NCI-H1092 (cell line): ENCODE data around the gene PPP2R3A.

Experiments
- DNase-seq: peaks from one replicate; lab custom pipeline; 2025; lab: John Stamatoyannopoulos, UW

Gene PPP2R3A

DNA sequence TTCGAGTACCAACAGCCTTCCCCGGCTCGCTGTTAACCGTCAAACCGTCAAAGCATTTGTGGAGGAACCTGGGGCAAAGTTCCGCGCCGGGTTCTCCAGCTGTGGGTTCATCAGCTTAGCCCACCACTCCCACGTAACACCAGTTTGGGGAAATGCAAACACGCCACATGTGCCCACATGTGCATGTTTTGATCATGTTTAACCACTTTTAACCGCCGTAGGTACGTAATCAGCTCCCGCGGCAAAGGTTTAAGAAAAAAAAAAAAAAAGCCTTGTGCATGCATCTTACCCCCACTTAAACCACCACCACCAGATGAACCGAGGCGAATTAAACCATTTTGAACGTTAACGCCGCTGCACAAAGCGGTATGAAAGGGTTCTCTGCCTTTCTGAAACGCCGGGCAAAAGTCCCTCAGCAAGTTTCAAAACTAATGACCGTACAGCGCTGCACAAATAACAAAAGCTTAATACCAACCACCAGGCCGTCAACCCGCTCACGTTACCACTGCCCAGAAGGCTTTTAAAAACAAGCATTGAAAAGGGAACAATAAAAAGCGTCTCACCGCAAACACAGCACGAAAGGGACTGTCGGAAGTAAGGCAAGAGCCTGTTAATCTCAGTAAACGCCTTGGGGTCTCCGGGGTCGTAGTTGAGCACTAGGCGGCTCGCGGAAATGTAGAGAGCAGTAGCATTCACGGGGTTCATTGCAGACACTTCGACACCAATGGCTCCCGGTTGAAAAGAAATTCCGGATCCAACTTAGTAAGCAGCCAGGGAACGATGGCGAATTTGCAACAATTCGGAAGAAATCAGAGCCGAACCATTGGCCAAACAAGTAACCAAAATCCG, 229.1 kb downstream of the PPP2R3A start:
- DNase-seq, result no peak

- peak; percentile 56 for DNase-seq
These were observed 229.9 kb downstream of the PPP2R3A start for GRCh38 chr3:136195258-136196063.

DNA sequence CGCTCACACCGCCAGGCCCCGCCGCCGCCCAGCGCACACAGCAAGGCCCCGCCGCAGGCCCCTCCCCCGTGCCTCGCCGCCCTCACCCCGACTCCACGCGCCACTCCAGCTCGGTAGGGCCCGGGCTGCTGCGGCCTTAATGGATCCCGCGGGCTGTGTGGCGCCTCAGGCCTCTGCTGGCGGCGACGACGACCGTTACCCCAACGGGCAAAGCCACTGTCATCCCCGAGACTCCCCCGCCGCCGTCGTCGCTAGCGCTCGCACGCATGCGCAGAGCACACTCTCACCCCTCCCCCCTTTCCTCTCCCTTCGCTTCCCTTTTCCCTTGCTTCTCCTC, 230.5 kb downstream of the PPP2R3A start, which contains the start of gene MSL2:
Gene MSL2 (minus strand): TSS at position 272 of the 337 bp plus-strand sequence. CDS start 1,222 bp downstream, outside the sequence.
- no peak for DNase-seq

DNA sequence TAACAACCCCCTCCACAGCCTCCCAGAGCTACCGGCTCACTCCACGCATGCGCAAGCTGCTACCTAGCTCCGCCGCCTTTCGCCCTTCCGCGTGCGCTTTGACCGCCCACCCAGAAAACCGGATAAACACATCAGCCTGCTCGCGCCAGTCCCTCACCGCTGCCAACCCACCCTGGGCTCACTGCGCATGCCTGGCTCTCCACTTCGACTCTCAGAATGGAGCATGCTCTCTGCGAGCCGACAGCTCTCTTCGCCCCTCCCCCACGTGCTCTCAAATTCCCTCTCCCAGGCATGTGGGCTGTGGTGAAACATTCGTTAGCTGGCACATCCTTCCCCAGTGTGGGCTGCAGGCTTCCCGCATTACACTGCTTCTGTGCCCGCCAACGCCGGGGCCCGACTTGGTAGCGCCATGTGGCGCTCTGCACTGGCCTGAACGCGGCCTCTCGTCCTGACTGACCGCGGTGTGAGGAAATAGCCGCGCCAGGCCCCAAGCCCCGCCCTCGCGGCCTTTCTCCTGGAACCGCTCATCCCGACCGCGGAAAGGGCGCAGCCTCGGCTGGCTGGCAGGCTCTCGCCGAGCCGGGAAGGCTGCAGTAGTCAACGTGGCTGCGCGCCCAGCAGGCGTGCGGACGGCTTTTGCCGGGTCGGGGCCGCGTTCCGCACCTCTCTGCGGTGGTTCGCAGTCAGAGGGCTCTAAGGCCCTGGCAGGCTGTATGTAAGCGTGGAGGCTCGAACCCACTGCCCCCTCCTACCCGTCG, 231.1 kb downstream of the PPP2R3A start:
- peak; percentile 99 for DNase-seq

DNA sequence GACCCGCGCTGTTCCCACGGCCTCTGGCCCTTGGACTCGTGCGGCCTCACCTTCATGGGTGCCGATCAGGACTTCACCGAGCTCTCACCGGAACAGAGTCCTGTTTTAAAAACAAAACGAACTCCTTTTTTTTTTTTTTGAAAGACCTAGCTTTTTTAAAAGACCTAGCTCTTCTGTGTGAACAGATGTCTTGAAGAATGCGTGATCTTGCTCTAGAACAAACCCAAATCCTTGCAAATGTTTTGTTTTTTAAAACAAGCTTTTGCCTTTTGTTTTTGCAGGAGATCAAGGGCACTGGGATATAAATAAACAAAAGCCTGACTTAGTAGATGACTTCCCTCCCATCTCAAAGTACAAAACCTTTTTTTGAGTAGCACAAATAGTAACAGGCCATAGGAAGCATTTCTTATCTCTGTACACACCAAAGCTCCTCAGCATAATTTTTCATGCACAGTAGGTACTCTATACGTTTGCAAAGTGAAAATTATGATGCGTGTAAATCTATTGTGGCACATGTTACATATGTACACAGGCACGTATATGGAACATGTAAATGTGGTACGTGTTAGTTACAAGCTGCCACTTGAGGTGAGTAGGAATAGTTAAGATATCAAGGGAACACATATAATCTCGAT, 231.7 kb downstream of the PPP2R3A start:
- no peak for DNase-seq
